ENCODE data around the gene GJD2. TPM values are rescaled to one million over a fixed set of nuclear protein-coding genes. Genes with fewer than 3 reads are reported as not detected.
A peak's percentile ranks its signal among the peaks of the same experiment; 100 is the strongest.

Gene GJD2
- polyA plus RNA-seq, 1 of the 3 experiments (the other 2 are of a cell fraction), result not detected

GRCh38 chr15:34799149-34800101, 44.6 kb upstream of the GJD2 start:
- Histone ChIP-seq H3K36me3 (replicated peaks in 1 of 2; ENCODE audit: control insufficient read depth in 1 of 2, insufficient read depth in 2 of 2, low read length in 1 of 2) (no peaks in the 10 kb centered on the region), H3K9me3 (no peaks in the 10 kb centered on the region), H3K9ac (no peak overlapping the region), H3K9me2 (no peaks in the 10 kb centered on the region), H3K79me2 (ENCODE audit: insufficient read depth) (no peaks in the 10 kb centered on the region), H3K4me2 (peak overlapping the region; percentile 47; the same call in 1 of the 2 replicates), H4K20me1 (ENCODE audit: insufficient read depth) (no peaks in the 10 kb centered on the region), H3K4me1 (ENCODE audit: control insufficient read depth in 1 of 2, insufficient read depth in 2 of 2, low read depth in 1 of 2, low read length in 1 of 2) (peaks cover 7 to 13% of the 10 kb centered on the region in 2 experiments), H2AFZ (ENCODE audit: low read depth) (peak overlapping the region; percentile 57; the same call in 1 of the 2 replicates), H3K4me3 (ENCODE audit: low read depth in 2 of 2, low read length in 1 of 2) (peak overlapping the region in 1 of 2 experiments; percentile 26; a peak in 2 of 4 replicates), H3K27me3 (ENCODE audit: insufficient read depth) (no peaks in the 10 kb centered on the region), H3F3A (replicated peaks; ENCODE audit: insufficient read depth) (no peaks in the 10 kb centered on the region), H3K27ac (ENCODE audit: low read depth in 2 of 2, low read length in 1 of 2) (peak overlapping the region in 1 of 2 experiments; percentile 75; a peak in 2 of 4 replicates)
- peak; percentile 83 for DNase-seq
- TF ChIP-seq RAD21 (IDR thresholded peaks at IDR 0.05; ENCODE audit: low read length) (peak; percentile 11; the same call in 1 of the 2 replicates), ZBTB33 (IDR thresholded peaks at IDR 0.05; ENCODE audit: borderline replicate concordance, low read depth) (no peak), JUND (IDR thresholded peaks at IDR 0.05) (no peak), PBX3 (IDR thresholded peaks at IDR 0.05) (no peak), RFX5 (IDR thresholded peaks at IDR 0.05; ENCODE audit: low read length) (no peak), TCF12 (IDR thresholded peaks at IDR 0.05) (peak; percentile 25; the same call in 1 of the 2 replicates), CTCF (IDR thresholded peaks at IDR 0.05) (no peak), IRF3 (IDR thresholded peaks at IDR 0.05; ENCODE audit: low read depth, low read length) (no peak), NFIC (IDR thresholded peaks at IDR 0.05; ENCODE audit: borderline replicate concordance) (peak; percentile 88), MEF2A (IDR thresholded peaks at IDR 0.05; ENCODE audit: borderline replicate concordance, low read depth) (no peak), MXI1 (IDR thresholded peaks at IDR 0.05; ENCODE audit: low read depth, low read length) (peak; percentile 64), GATA2 (CRISPR knock-in tag; IDR thresholded peaks at IDR 0.05) (peak; percentile 70), FOXM1 (IDR thresholded peaks at IDR 0.05; ENCODE audit: low read depth) (no peak), FOSL2 (IDR thresholded peaks at IDR 0.05; ENCODE audit: borderline replicate concordance, low read depth) (no peak), EP300 (IDR thresholded peaks at IDR 0.05; ENCODE audit: borderline replicate concordance in 1 of 2, low read depth in 1 of 2, low read length in 1 of 2) (peak in 1 of 2 experiments; percentile 73; a peak in 2 of 4 replicates)
- WGBS (ENCODE audit: low lambda C conversion rate), result 43% methylated on average over 15 of the region's 16 CpGs
- POLR2A ChIA-PET, result interaction anchor here (1.3 kb wide), 1 partner anchor 13 kb away, joined by 5 read pairs; no protein-coding TSS in a partner anchor
- CTCF ChIA-PET, result no interaction called here
